ENCODE results near the gene WWOX.

DNA sequence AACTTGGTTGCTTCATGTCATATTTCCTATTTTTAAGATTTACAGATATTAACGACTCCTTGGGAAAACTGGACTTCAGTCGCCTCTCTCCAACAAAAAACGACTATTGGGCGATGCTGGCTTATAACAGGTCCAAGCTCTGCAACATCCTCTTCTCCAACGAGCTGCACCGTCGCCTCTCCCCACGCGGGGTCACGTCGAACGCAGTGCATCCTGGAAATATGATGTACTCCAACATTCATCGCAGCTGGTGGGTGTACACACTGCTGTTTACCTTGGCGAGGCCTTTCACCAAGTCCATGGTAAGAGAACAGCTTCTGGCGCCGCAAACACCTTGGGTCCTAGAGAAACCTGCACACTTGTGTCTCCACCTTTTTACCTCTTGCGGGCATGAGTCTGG, 333.0 kb downstream of the WWOX start:
- TF ChIP-seq POLR2AphosphoS5 (IDR thresholded peaks at IDR 0.05; ENCODE audit: borderline replicate concordance, low read depth, low read length) (no peak), EZH2 (IDR thresholded peaks at IDR 0.05) (no peak), FOXP2 (optimal IDR thresholded peaks at IDR 0.05; ENCODE audit: control extremely low read depth, extremely low read length, insufficient read depth) (no peak)

Data from SK-N-MC (cell line).